ENCODE results near the gene COL13A1. TPM values are rescaled to one million over a fixed set of nuclear protein-coding genes. Genes with fewer than 3 reads are reported as not detected.
A peak's percentile ranks its signal among the peaks of the same experiment; 100 is the strongest.

Gene COL13A1
- total RNA-seq, 6 donors from 2014 or later: 4.3 to 21.2 (median 10.4) TPM

- WGBS, 2 donors: 85 to 88% methylated on average over 13 of the region's 13 CpGs
- no peaks in the 10 kb centered on the region for H3K27me3 ChIP-seq
- H3K36me3 ChIP-seq: no peaks in the 10 kb centered on the region
- TF ChIP-seq POLR2AphosphoS5 (IDR thresholded peaks at IDR 0.05): no peak
- no peak for TF ChIP-seq EP300 (IDR thresholded peaks at IDR 0.05)
- no peak for TF ChIP-seq CTCF (IDR thresholded peaks at IDR 0.05)
- no peak for TF ChIP-seq POLR2A (IDR thresholded peaks at IDR 0.05)
- DNase-seq: no peak
- H3K4me3 ChIP-seq: no peak overlapping the region
- no peaks in the 10 kb centered on the region for H3K4me1 ChIP-seq
- H3K27ac ChIP-seq: no peak overlapping the region
- ATAC-seq (ENCODE audit: low FRiP score in 2 of 2): no peak
- no peaks in the 10 kb centered on the region for H3K9me3 ChIP-seq
Observed at GRCh38 chr10:69879634-69880257, 78.0 kb downstream of the COL13A1 start.

- no peak overlapping the region for H3K4me3 ChIP-seq
- DNase-seq (no peak), ATAC-seq (ENCODE audit: low FRiP score in 2 of 2) (no peak)
- 51 to 56% methylated on average over 20 to 26 of the region's 27 CpGs for WGBS, 2 donors
- H3K9me3 ChIP-seq: no peaks in the 10 kb centered on the region
- TF ChIP-seq EP300 (IDR thresholded peaks at IDR 0.05) (no peak), POLR2AphosphoS5 (IDR thresholded peaks at IDR 0.05) (no peak), POLR2A (IDR thresholded peaks at IDR 0.05) (no peak), CTCF (IDR thresholded peaks at IDR 0.05) (no peak)
- H3K36me3 ChIP-seq: no peaks in the 10 kb centered on the region
- H3K27me3 ChIP-seq: no peaks in the 10 kb centered on the region
- H3K4me1 ChIP-seq: no peaks in the 10 kb centered on the region
- no peak overlapping the region for H3K27ac ChIP-seq
Observed at GRCh38 chr10:69880301-69881081, 78.8 kb downstream of the COL13A1 start.

- no peak overlapping the region for H3K4me3 ChIP-seq
- no peak for DNase-seq
- no peak overlapping the region for H3K27ac ChIP-seq
- WGBS, 2 donors: 86 to 89% methylated on average over 10 to 12 of the region's 12 CpGs
- ATAC-seq (ENCODE audit: low FRiP score in 2 of 2): no peak
- no peak for TF ChIP-seq EP300 (IDR thresholded peaks at IDR 0.05)
- no peak for TF ChIP-seq POLR2AphosphoS5 (IDR thresholded peaks at IDR 0.05)
- no peak for TF ChIP-seq POLR2A (IDR thresholded peaks at IDR 0.05)
- no peak for TF ChIP-seq CTCF (IDR thresholded peaks at IDR 0.05)
- no peaks in the 10 kb centered on the region for H3K4me1 ChIP-seq
- no peaks in the 10 kb centered on the region for H3K9me3 ChIP-seq
- H3K36me3 ChIP-seq: no peaks in the 10 kb centered on the region
- H3K27me3 ChIP-seq: no peaks in the 10 kb centered on the region
Observed at GRCh38 chr10:69881202-69881601, 79.5 kb downstream of the COL13A1 start.

GRCh38 chr10:69883310-69884023 is 81.8 kb downstream of the COL13A1 start:
- no peaks in the 10 kb centered on the region for H3K9me3 ChIP-seq
- peak in 1 of 2 donors; percentile 28 for ATAC-seq (ENCODE audit: low FRiP score in 2 of 2)
- H3K4me3 ChIP-seq: no peak overlapping the region
- DNase-seq: no peak
- H3K27me3 ChIP-seq: no peaks in the 10 kb centered on the region
- no peak for TF ChIP-seq POLR2AphosphoS5 (IDR thresholded peaks at IDR 0.05)
- TF ChIP-seq CTCF (IDR thresholded peaks at IDR 0.05): peak in 3 of 6 experiments; percentile 26 to 47 (median 29)
- TF ChIP-seq POLR2A (IDR thresholded peaks at IDR 0.05): no peak
- no peak for TF ChIP-seq EP300 (IDR thresholded peaks at IDR 0.05)
- WGBS, 2 donors: 75 to 94% methylated on average over 5 of the region's 5 CpGs
- H3K36me3 ChIP-seq: no peaks in the 10 kb centered on the region
- H3K4me1 ChIP-seq: no peaks in the 10 kb centered on the region
- H3K27ac ChIP-seq: no peak overlapping the region

All from upper lobe of left lung (tissue), 6 donors.